GM12878 (cell line): ENCODE data around the gene POU2F3. TPM values are rescaled to one million over a fixed set of nuclear protein-coding genes. Genes with fewer than 3 reads are reported as not detected.

ENCODE experiments used
- BACH1 ChIP-seq: fragments of 450-650 bp; IDR thresholded peaks from 2 replicates; pipeline ENCODE4 v1.6.1; 2017; ENCODE audit warnings: mild to moderate bottlenecking, borderline replicate concordance
- BHLHE40 ChIP-seq, 2 experiments: fragments of 450-650 bp in 1 of 2; IDR thresholded peaks; 2 replicates each; pipeline ENCODE4 v1.6.1; 2011 to 2017; ENCODE audit warnings: low read depth in 2 of 2, borderline replicate concordance in 1 of 2, improper control_type of control experiment in 1 of 2, low read length in 1 of 2, mild to moderate bottlenecking in 1 of 2
- CREM ChIP-seq: IDR thresholded peaks from 2 replicates; pipeline ENCODE4 v1.6.1; 2014; ENCODE audit warnings: antibody characterized with exemption, low read depth
- CTCF ChIP-seq, 3 experiments: IDR thresholded peaks in 2 of 3; conservative IDR thresholded peaks in 1 of 3; 2 replicates each; pipeline ENCODE4 v1.5.1; 2011; ENCODE audit warnings: low read depth in 3 of 3, low read length in 3 of 3, mild to moderate bottlenecking in 3 of 3, control low read depth in 2 of 3, moderate library complexity in 2 of 3, inconsistent platforms in 1 of 3, mixed read lengths in 1 of 3; ENCODE audit not compliant: control insufficient read depth in 2 of 3, insufficient read depth in 1 of 3; ENCODE audit errors: extremely low read depth in 1 of 3
- DPF2 ChIP-seq: fragments of 450-650 bp; IDR thresholded peaks from 2 replicates; pipeline ENCODE4 v1.6.1; 2017; ENCODE audit warnings: mild to moderate bottlenecking
- EGR1 ChIP-seq, 2 experiments: IDR thresholded peaks; 1 replicate in 1 of 2; 2 replicates in 1 of 2; pipeline ENCODE4 v1.6.1; 2011 to 2012; ENCODE audit warnings: low read depth in 2 of 2, low read length in 2 of 2, borderline replicate concordance in 1 of 2, mild to moderate bottlenecking in 1 of 2, moderate library complexity in 1 of 2
- NR2F1 ChIP-seq: fragments of 450-650 bp; conservative IDR thresholded peaks from 2 replicates; pipeline ENCODE4 v1.6.1; 2017; ENCODE audit warnings: mild to moderate bottlenecking
- NRF1 ChIP-seq: conservative IDR thresholded peaks from 2 replicates; pipeline ENCODE4 v1.6.1; 2011; ENCODE audit warnings: mild to moderate bottlenecking, low read depth, low read length, improper control_type of control experiment
- PAX8 ChIP-seq: fragments of 450-650 bp; IDR thresholded peaks from 2 replicates; pipeline ENCODE4 v1.6.1; 2017; ENCODE audit warnings: mild to moderate bottlenecking, moderate library complexity
- POLR2AphosphoS5 ChIP-seq: IDR thresholded peaks from 2 replicates; pipeline ENCODE4 v1.6.1; 2011; ENCODE audit warnings: mild to moderate bottlenecking, low read length, inconsistent platforms
- RCOR1 ChIP-seq: conservative IDR thresholded peaks from 2 replicates; pipeline ENCODE4 v1.6.1; 2012; ENCODE audit warnings: low read depth, low read length, improper control_type of control experiment
- RUNX3 ChIP-seq: IDR thresholded peaks from 2 replicates; pipeline ENCODE4 v1.6.1; 2012; ENCODE audit warnings: low read length, inconsistent platforms
- SIX5 ChIP-seq: IDR thresholded peaks from 2 replicates; pipeline ENCODE4 v1.6.1; 2011; ENCODE audit warnings: mild to moderate bottlenecking, low read depth, low read length, moderate library complexity; ENCODE audit not compliant: severe bottlenecking
- YY1 ChIP-seq: IDR thresholded peaks from 2 replicates; pipeline ENCODE4 v1.6.1; 2011; ENCODE audit warnings: low read depth, mild to moderate bottlenecking, low read length
- ZBED1 ChIP-seq: IDR thresholded peaks from 2 replicates; pipeline ENCODE4 v1.6.1; 2016; ENCODE audit warnings: borderline replicate concordance
- ZNF274 ChIP-seq: IDR thresholded peaks from one replicate; pipeline ENCODE4 v1.8.0; 2011; ENCODE audit not compliant: insufficient read length, insufficient read depth
- polyA plus RNA-seq, 11 experiments: library from polyadenylated mRNA; depleted of rRNA in 4 of 11; unstranded in 6 of 11; stranded (reverse) in 5 of 11; fragments of >200 nt; fragmentation: Nextera tagmentation in 4 of 11; fragmentation: Illumina TruSeq in 1 of 11; extraction: Ambion mirVana in 4 of 11; extraction: Trizol in 1 of 11; gene quantifications; 1 replicate in 1 of 11; 2 replicates in 10 of 11; pipeline versions ENCODE4 v1.2.1 to v1.2.3, GENCODE V29; 2011 to 2016; ENCODE audit warnings: inconsistent platforms in 2 of 11, missing spikeins in 2 of 11, low read depth in 1 of 11
- total RNA-seq, 4 experiments: library from RNA; depleted of rRNA in 3 of 4; stranded (reverse); fragments of >200 nt in 3 of 4; fragmentation: Illumina TruSeq in 1 of 4; extraction: Trizol in 1 of 4; gene quantifications; 2 replicates each; pipeline versions ENCODE4 v1.2.1 to v1.2.3, GENCODE V29; 2013 to 2021
- TF ChIP-seq, protein P1 (sequence below): fragments of 450-650 bp; IDR thresholded peaks from 2 replicates; pipeline ENCODE4 v1.6.1; 2017; ENCODE audit warnings: mild to moderate bottlenecking

The POU2F3 gene
- total and polyA plus RNA-seq, 10 of the 15 experiments (the other 5 are each of a cell fraction or from before 2014, with no cell fraction given) = 0.09 to 4.4 (median 0.33) TPM

GRCh38 chr11:120324932-120325810 is 85.2 kb downstream of the POU2F3 start, which contains the start of gene TLCD5 (continued):
- TF ChIP-seq, protein P1, sequence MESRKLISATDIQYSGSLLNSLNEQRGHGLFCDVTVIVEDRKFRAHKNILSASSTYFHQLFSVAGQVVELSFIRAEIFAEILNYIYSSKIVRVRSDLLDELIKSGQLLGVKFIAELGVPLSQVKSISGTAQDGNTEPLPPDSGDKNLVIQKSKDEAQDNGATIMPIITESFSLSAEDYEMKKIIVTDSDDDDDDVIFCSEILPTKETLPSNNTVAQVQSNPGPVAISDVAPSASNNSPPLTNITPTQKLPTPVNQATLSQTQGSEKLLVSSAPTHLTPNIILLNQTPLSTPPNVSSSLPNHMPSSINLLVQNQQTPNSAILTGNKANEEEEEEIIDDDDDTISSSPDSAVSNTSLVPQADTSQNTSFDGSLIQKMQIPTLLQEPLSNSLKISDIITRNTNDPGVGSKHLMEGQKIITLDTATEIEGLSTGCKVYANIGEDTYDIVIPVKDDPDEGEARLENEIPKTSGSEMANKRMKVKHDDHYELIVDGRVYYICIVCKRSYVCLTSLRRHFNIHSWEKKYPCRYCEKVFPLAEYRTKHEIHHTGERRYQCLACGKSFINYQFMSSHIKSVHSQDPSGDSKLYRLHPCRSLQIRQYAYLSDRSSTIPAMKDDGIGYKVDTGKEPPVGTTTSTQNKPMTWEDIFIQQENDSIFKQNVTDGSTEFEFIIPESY = no peak
- TF ChIP-seq EGR1 (IDR thresholded peaks at IDR 0.05; ENCODE audit: borderline replicate concordance in 1 of 2, low read depth in 2 of 2, low read length in 2 of 2) (peak in 1 of 2 experiments; percentile 35; a peak in 1 of 3 replicates), NRF1 (no peak), BACH1 (peak; percentile 58; the same call in 1 of the 2 replicates), CTCF (IDR thresholded peaks at IDR 0.05 in 2 of 3, conservative IDR thresholded peaks at IDR 0.05 in 1 of 3; ENCODE audit: control insufficient read depth in 2 of 3, extremely low read depth in 1 of 3, insufficient read depth in 1 of 3, low read depth in 3 of 3, low read length in 3 of 3) (peak in 2 of 3 experiments; percentile 15 to 35; a peak in 3 of 6 replicates), PAX8 (no peak), YY1 (peak; percentile 44; the same call in 1 of the 2 replicates), RUNX3 (peak; percentile 13; the same call in 1 of the 2 replicates), DPF2 (peak; percentile 80), ZNF274 (no peak), ZBED1 (no peak), RCOR1 (no peak), NR2F1 (peak; percentile 63), BHLHE40 (IDR thresholded peaks at IDR 0.05; ENCODE audit: borderline replicate concordance in 1 of 2, low read depth in 2 of 2, low read length in 1 of 2) (peak in 1 of 2 experiments; percentile 43; a peak in 1 of 4 replicates), SIX5 (no peak), CREM (peak; percentile 48; the same call in 1 of the 2 replicates), POLR2AphosphoS5 (peak; percentile 44; the same call in 1 of the 2 replicates)
